GM12891 (cell line): Measurements from ENCODE around the gene PPP1R14D.

Experiments used
- DNase-seq: peaks from one replicate; pipeline ENCODE4 v3.0.0; 2011; ENCODE audit warnings: low spot score; ENCODE audit not compliant: insufficient read length
- FAIRE-seq: peaks from 2 replicates; lab custom pipeline; 2011; peaks lifted over from hg19 to GRCh38; lab: Jason Lieb, UNC
- PAX5 ChIP-seq: IDR thresholded peaks from 2 replicates; pipeline ENCODE4 v1.6.1; 2011; ENCODE audit warnings: low read length, moderate library complexity, mild to moderate bottlenecking; ENCODE audit not compliant: insufficient read depth, severe bottlenecking
- POLR2A ChIP-seq: IDR thresholded peaks from 2 replicates; pipeline ENCODE4 v1.6.1; 2011; ENCODE audit warnings: low read depth, low read length, control low read depth
- POLR2AphosphoS5 ChIP-seq: IDR thresholded peaks from 2 replicates; pipeline ENCODE4 v1.6.1; 2011; ENCODE audit warnings: low read depth, low read length, control low read depth
- POU2F2 ChIP-seq: IDR thresholded peaks from 2 replicates; pipeline ENCODE4 v1.6.1; 2011; ENCODE audit warnings: low read depth, mild to moderate bottlenecking, control low read depth, low read length, moderate library complexity
- SPI1 ChIP-seq: IDR thresholded peaks from 2 replicates; pipeline ENCODE4 v1.6.1; 2011; ENCODE audit warnings: low read depth, low read length, control low read depth
- TAF1 ChIP-seq: IDR thresholded peaks from 2 replicates; pipeline ENCODE4 v1.6.1; 2011; ENCODE audit warnings: low read depth, low read length, control low read depth

Gene PPP1R14D

GRCh38 chr15:40766906-40767837 lies 61.3 kb downstream of the PPP1R14D start:
- DNase-seq (no peak), FAIRE-seq (no peak)
- TF ChIP-seq TAF1: no peak
- TF ChIP-seq POU2F2: no peak
- no peak for TF ChIP-seq POLR2A
- no peak for TF ChIP-seq SPI1
- no peak for TF ChIP-seq POLR2AphosphoS5
- TF ChIP-seq PAX5: no peak

GRCh38 chr15:40766194-40766815 lies 62.2 kb downstream of the PPP1R14D start:
- no peak for TF ChIP-seq POLR2AphosphoS5
- no peak for TF ChIP-seq PAX5
- no peak for TF ChIP-seq POU2F2
- no peak for TF ChIP-seq TAF1
- TF ChIP-seq SPI1: no peak
- TF ChIP-seq POLR2A: no peak
- FAIRE-seq (no peak), DNase-seq (no peak)
